GM20000 (cell line): ENCODE results near the gene NUDT14.

Experiments used
- DNase-seq: peaks from one replicate; pipeline ENCODE4 v3.0.0; 2012; ENCODE audit warnings: low spot score
- CTCF ChIP-seq: IDR thresholded peaks from 2 replicates; pipeline ENCODE4 v1.5.1; 2012; ENCODE audit warnings: mild to moderate bottlenecking, control low read depth; ENCODE audit errors: extremely low read depth, missing control alignments

The NUDT14 gene

GRCh38 chr14:105146976-105147635 lies 34.0 kb downstream of the NUDT14 start:
- DNase-seq: no peak
- TF ChIP-seq CTCF: no peak

- no peak for DNase-seq
- no peak for TF ChIP-seq CTCF
Measured at GRCh38 chr14:105146181-105146975, 34.7 kb downstream of the NUDT14 start.

- no peak for TF ChIP-seq CTCF
- no peak for DNase-seq
Measured at GRCh38 chr14:105145381-105146180, 35.5 kb downstream of the NUDT14 start.

GRCh38 chr14:105144666-105145380 lies 36.3 kb downstream of the NUDT14 start:
- no peak for DNase-seq

GRCh38 chr14:105144026-105144665 lies 37.0 kb downstream of the NUDT14 start:
- TF ChIP-seq CTCF: no peak
- DNase-seq: no peak

More at GRCh38 chr14:105144666-105145380, 36.3 kb downstream of the NUDT14 start:
- TF ChIP-seq CTCF: no peak

GRCh38 chr14:105143451-105144025 lies 37.6 kb downstream of the NUDT14 start:
- no peak for TF ChIP-seq CTCF
- no peak for DNase-seq
